ENCODE measurements around the gene SBF2.
"Not testable (repeated sequence)": the region's sequence is repeated elsewhere in the genome, so short reads cannot be mapped to it uniquely, and the experiment has no call there.

SBF2 gene

DNA sequence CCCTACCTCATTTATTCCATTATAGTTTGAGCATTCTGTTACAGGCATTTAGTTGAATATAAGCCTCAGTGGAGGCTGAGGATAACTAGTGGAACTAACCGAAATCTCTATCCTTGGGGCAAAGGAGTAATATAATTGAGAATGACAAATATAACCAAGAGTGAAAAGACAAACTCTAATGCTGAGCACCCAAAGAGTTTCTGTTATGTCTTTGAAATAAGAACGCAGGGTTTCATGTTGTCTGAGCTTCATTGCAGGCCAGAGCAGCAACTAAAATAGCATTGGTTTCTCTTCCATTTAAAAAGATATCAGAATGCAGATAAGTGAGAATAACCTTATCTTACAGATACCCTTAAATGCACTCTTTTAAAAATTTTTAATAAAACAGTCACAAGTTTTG lies 131.8 kb downstream of the SBF2 start:
- no peak for DNase-seq

DNA sequence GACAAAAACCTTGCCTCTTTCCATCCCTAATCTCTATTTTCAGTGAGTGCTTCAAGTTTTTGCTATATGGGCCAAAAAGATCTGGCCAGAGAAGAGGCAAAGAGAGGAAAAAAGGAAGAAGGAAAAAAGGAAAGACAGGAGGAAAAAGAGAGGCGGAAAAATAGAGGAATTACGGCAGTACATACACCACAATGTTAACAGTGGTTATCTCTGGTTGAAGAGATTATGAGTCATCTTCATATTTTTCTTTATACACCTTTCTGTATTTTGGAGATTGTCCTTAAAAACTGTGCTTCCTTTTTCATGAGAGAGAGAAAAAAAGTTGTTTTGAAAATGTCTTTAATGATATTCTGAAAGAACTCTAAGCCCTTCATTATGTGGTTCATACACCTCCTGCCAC lies 133.7 kb downstream of the SBF2 start:
- DNase-seq = no peak

DNA sequence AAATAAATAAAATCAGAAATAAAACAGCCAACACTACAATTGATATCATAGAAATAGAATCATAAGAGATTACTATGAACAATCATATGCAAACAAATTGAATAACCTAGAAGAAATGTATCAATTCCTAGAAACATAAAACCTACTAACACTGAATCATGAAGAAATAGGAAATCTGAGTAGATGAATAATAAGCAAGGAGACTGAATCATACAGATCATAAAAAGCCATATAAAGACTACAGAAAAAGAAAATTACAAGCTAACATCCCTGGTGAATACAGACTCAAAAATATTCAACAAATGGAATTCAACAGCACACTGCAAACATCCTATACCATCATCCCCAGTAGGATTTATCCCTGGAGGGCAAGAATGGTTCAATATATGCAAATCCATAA lies 135.6 kb downstream of the SBF2 start:
- no peak for DNase-seq

DNA sequence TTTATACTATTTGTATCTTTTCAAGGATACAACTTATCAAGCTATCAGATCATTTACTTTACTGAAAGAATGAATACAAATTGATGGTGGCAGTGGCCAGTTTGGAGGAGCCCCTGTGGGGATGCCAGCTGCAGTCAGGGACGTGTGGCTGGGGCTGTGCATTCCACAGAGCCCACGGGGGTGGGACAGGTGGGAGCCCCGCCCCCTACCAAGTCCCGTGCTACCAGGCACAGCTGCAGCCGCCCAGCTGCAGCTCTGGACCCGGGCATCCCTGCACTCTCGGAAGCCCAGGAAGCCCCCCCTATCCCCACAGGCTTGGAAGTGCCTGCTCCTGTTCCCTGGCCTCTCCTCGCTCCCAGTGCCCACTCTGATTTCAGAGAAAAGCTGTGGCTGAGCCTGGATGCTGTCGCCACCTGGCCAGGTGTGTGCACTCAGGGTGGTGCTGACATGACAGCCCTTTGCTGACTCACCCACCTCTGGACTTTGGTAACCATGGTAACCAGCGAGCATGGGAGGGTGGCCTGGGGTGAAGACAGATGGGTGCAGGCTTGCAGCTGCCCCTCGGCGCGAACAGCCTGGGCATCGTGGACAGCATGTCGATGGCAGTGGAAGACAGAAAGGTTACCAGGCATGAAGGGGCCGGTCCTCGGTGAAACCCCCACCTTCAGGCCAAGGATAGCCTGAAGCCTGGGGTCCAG lies 138.1 kb downstream of the SBF2 start:
- DNase-seq = no peak

DNA sequence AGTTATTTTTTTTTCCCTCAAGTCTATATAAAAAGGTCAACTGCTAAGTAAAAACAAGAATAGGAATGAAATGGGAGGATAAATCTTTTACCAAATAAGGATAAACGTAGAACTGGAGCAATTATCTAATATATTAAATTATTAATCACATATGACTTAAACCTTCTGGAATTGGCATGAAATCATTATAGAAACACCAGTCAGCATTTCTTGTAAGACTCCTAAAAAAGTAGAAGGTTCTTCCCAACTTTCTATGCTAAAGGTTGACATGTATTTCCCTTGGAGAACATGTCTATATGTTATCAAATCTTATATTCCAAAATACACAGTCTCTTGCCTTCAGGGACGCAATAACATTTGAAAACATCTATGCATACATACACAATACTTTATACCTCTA lies 143.2 kb downstream of the SBF2 start:
- DNase-seq = no peak

DNA sequence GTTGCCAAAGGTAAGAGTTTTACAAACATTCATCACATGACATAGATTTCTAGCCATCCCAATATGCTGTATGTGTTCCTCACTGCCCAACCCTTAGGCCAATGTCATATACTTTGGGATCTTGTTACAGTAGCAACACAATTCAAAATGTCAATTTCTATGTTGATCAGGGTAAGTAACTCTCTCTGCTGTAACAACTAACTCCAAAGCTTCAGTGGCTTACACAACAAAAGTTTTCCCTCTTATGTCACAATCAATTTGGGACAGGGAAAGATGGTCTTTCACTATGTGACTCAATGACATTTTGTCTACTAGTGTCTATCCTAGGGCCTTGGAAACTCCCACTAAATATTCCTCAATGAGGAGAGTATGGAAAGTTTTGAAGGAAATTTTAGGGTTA lies 144.5 kb downstream of the SBF2 start:
- DNase-seq = no peak

DNA sequence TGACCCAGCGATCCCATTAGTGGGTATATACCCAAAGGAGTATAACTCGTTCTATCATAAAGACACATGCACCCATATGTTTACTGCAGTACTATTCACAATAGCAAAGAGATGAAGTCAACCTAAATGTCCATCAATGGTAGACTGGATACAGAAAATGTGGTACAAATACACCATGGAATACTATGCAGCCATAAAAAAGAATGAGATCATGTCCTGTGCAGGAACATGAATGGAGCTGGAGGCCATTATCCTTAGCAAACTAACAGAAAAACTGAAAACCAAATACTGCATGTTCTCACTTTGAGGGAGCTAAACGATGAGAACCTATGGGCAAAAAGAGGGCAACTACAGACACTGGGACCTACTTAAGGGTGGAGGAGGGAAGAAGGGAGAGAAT lies 146.8 kb downstream of the SBF2 start:
- no peak for DNase-seq

DNA sequence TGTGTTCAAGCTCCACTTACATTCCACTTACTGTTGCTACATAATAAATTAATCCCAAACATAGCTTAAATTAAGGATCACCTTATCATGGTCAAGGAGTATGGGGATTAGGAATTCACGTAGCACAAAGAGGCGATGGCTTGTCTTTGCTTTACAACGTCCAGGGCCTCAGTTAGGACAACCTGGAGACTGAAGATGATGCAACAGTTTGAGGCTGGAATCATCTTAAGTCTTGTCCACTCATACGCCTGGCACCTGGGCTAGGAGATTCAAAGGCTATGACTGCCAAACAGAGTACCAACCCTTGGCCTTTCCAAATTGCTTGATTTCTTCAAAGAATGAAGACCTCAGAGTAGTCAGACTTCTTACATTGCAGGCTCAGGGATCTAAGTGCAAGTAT lies 149.1 kb downstream of the SBF2 start:
- no peak for DNase-seq

DNA sequence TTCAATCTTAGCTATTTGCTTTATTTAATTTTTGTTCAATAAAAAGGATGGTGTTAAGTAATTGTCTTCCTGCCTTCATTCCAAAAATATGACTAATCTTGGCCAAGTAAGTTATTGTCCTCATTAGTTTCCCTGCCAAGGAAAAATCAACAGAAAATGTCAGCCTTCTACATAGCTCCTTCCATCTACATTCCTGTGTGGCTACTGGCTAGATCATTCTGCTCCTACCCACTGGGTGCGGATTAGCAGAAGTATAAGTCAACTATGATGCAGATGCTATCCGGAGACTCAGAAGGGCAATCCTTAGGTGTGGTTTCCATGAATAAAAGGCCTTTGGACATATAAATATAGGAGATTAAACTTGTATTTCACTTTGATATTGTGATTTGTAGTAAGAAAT lies 154.4 kb downstream of the SBF2 start:
- no peak for DNase-seq

DNA sequence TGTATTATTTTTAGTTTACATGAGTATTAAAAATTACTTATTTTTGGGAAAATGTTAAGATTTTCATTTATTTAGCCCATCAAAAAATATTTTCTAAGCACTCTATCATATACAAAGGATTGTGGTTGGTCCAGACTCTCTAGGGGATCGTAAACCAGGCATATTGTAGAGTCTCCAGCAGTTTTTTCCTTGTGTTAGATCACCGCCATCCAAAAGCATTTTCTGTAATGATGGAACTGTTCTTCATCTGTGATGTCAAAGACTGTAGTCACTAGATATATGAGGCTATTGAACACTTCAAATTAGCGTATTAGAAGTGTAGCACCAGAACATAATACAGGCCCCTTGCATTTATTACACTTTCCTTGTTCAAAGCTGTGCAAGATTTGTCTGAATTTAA lies 154.9 kb downstream of the SBF2 start:
- DNase-seq = no peak

DNA sequence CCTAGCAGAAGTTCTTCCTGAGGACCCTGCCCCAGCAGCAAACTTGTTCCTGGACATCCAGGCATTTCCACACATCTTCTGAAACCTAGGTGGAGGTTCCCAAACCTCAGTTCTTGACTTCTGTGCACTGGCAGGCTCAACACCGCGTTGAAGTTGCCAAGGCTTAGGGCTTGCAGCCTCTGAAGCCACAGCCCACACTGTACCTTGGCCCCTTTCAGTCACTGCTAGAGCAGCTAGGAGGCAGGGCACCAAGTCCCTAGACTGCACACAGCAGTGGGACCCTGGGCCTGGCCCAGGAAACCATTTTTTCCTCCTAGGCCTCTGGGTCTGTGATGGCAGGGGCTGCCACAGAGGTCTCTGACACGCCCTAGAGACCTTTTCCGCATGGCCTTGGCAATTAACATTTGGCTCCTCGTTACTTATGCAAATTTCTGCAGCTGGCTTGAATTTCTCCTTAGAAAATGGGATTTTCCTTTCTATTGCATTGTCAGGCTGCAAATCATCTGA lies 159.0 kb downstream of the SBF2 start:
- DNase-seq = no peak

DNA sequence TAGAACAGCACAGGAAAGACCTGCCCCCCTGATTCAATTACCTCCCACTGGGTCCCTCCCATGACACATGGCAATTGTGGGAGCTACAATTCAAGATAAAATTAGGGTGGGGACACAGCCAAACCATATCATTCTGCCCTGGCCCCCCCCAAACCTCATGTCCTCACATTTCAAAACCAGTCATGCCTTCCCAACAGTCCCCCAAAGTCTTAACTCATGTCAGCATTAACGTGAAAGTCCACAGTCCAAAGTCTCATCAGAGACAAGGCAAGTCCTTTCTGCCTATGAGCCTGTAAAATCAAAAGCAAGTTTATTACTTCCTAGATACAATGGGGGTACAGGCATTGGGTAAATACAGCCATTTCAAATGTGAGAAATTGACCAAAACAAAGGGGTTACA lies 159.8 kb downstream of the SBF2 start:
- not testable (repeated sequence) for DNase-seq

DNA sequence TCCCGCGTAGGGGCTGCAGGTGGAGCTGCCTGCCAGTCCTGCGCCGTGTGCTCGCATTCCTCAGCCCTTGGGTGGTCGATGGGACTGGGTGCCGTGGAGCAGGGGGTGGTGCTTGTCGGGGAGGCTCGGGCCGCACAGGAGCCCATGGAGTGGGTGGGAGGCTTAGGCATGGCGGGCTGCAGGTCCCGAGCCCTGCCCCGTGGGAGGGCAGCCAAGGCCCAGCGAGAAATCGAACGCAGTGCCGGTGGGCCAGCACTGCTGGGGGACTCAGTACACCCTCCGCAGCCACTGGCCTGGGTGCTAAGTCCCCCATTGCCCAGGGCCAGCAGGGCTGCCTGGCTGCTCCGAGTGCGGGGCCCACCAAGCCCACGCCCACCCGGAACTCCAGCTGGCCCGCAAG lies 160.8 kb downstream of the SBF2 start:
- DNase-seq = not testable (repeated sequence)

DNA sequence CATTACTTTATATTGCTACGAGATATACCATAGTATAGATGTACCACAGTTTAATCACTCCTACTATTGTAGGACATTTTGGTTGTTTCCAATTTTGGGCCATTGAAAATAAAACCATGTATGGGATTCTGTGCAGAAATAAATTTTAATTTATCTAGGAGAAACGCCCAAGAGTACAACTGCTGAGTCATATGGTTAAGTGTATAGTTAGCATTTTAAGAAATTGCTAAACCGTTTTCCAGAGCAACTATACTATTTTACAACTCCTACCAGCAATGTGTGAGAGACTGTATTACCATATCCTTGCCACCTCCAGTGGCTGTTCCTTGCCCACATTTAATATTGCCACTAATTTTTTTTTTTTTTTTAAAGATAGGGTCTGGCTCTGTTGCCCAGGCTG lies 163.1 kb downstream of the SBF2 start:
- no peak for DNase-seq

DNA sequence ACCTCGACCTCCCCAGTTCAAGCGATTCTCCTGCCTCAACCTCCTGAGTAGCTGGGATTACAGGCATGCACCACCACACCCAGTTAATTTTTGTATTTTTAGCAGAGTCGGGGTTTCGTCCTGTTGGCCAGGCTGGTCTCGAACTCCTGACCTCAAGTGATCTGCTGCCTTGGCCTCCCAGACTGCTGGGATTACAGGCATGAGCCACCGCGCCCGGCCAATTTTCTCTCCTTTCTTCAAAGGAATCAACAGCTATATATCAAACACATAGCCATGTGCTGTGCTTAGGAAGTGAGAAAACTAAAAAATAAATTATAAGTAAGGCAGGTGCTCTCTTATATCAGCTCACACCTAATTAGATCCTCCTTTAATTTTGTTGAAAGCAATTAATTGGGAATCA lies 164.8 kb downstream of the SBF2 start:
- DNase-seq = not testable (repeated sequence)

DNA sequence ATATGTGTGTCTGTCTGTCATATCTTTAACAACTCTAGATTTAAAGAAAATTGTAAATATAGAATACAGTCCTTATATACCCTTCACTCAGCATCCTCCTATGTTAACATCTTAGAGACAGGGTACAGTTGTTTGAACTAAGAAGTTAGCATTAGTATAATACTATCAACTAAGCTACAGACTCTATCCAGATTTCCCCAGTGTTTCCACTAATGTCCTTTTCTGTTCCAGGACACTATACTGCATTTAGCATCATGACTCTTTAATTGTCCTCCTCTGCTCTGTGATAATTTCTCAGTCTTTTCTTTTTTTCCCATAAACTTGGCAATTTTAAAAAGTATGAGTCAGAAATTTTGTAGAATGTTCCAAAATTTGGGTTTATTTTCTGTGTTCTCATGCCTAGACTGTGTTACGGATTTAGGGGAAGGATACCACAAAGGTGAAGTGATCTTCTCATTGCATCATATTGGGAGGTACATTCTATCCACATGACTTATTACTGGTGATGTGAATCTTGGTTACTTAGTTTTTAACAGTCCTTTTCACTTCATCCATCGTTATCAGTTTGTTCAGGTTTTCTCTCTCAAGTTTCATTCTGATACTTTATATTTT lies 168.4 kb downstream of the SBF2 start:
- DNase-seq = no peak

DNA sequence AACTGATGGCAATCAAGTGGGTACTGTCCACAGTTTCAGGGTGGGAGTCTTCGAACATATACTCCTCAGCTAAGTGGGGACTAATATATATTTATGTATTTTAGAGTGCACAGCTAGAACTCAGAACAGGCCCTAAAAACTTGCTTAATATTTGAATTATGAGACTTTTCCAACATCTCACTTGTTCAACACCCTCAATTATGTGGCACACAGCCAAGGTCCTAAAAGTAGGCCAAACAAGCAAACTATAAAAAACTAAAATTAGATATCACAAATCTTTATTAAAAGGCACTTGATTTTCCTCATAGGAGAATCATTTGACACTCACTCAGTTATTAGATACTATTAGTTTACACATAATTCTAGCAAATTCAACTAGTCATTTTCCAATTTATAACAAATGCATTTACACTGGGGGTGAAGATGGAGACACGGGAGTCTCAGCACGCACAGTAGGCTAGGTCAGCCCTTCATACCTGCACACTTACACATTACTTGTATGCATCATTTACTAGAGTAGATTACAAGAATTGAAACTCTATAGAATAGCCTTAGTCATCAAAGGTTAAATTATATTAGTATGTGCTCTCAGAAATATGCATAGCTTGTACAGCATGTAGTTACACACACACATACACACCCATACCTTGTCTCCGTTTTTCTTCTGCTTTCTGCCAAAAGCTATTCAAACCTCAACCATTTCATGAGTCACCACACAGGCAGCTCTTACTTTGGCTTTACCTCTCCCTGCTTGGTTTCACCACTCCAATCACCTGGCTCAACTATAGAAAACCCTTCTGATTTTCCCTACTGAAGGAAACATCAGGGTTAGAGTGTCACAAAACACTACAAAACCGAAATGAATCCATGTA lies 171.5 kb downstream of the SBF2 start:
- DNase-seq = no peak

DNA sequence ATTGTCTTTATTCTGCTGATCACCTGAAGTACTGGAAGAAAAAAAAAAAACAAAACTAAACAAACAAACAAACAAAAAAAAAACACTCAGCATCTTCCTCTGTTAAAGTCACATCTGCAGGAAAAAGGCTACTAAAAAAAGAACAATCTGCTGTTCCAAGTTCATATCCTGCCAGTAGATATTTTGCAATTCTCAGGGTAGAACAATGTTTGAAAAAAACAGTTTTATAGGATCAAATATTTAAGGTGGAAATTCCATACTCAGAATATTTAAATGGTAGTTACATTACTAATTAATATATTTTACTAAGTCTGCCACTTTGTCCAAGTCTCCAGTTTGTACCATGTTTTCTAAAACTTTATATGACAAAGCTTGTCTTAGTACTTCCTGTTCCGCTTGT lies 175.2 kb downstream of the SBF2 start:
- no peak for DNase-seq

DNA sequence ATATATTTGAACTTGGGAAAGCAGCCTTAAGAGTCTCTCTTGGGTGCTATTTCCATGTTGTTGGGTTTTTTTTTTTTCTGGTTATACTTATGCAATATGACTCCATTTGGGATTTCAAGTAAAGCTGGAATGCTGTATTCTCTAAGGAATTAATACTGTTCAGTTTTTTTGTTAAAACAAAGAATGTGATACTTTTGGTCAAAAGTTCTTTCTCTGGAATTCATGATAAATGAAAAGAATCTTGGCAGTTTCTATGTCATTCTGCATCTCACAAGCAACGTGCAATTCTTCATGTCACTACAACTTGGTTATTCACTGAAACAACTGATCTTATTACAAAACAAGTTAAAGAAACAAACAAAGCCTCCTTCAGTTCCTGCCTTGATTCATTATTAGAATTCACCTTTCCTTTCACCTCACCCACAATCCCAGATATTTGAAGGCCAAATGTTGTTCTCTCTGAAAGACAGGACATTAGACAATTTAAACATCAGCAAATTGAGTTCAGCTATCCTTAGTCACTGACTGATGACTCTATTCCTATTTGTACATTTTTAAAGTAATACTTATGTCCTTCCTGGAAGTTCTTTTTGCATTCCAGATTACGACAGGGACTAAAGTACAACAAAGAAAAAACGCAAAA lies 176.2 kb downstream of the SBF2 start:
- no peak for DNase-seq

DNA sequence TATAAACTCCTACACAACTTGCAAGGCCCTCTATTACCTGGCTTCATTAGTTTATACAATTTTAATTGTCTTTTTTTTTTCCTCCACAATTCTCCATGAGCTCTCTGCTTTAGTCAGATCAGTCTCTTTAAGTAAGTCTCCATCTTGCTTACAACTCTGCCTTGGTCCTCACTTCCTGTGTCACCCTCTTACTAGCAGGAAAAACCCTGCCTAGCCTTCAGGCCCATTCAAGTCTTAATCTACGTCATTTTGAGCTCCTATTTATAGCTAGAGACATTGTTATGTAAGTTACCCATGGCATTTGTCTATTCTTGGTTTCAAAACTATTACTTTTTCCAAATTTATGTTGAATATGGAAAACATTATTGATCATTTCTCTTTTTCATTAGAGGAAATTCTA lies 177.4 kb downstream of the SBF2 start:
- DNase-seq = no peak

DNA sequence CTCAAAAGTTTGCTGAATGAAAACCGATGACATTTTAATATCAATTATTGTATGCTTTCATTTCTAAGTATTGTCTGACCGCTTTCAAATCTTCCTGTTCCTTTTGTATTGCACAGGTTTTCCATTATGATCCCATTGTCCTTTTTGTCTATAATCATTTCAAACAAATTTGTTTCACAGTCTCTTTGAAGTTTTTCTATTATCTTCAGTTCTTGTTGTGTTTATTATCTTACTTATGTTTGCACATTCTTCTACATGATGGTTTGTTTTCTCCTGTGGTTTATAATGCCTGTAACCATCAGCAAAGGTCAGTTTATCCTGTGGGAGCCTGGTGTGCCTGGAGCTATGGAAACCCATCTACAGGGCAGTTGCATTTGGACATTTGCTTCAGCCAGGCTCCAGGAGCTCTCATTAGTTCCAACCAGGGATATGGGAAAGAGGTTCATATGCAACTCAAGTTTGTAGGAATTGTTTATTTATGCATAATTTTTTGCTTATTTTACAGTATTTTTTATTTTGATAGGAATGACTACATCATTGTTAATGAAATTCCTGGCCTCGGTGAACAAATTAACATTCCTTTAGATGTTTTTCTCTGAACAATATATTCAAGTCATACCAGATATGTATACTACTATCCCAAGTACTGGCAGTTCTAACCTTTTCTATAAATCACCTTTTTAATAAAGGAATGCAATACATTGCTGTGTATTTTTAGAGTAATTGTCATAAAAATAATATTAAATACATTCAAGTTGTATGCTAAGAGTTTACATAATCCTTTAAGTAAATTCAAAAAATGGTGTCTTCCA lies 179.2 kb downstream of the SBF2 start:
- no peak for DNase-seq

DNA sequence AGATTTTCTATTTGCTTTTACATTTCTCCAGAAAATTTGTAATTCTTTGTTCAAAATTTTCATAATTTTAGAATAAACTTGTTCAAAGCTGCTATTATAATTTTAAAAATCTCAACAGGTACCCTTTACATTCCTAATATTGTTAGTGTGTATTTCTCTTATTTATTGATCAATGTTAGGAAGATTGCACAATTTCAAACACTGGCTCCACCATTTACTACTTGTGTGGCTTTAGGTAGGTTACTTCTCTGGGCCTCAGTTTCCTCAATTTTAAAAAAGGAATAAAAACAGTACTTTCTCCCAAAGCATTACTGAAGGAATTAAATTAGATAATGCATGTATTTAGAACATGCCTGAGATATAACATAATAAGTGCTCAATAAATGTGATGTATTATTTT lies 180.2 kb downstream of the SBF2 start:
- no peak for DNase-seq

DNA sequence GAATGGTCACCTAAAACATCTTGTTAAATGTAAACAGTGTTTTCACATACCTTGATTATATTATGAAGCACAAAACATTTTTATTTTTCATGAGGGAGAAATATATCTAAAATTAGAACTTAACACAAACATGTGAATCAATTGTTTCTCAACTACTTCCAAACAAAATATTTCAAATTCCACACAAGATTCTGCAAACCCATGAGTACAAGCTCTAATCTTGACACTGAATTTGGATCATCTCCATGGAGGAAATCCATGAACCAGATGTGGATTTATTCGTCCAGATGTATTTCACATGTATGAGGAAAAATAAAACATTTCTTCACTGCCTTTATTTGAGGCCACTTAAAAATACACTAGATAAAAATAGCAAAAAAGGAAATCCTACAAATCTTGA lies 184.2 kb downstream of the SBF2 start:
- no peak for DNase-seq

Measured in GOT3 (cell line).